Gastrocnemius medialis (tissue), 4 donors: ENCODE data around the gene IL21. TPM values are rescaled to one million over a fixed set of nuclear protein-coding genes. Genes with fewer than 3 reads are reported as not detected.
"Not testable (repeated sequence)": the region's sequence is repeated elsewhere in the genome, so short reads cannot be mapped to it uniquely, and the experiment has no call there.

ENCODE experiments used
- ATAC-seq, 2 donors: fragments of 150-250 bp; one replicate each; pipeline ENCODE4 v1.9.1; 2016
- DNase-seq, 2 donors: peaks; one replicate each; pipeline ENCODE4 v3.0.0-alpha.2; 2019
- H3K27ac ChIP-seq, 4 donors: fragments of 200-600 bp; sonication (generic); 1 replicate in 1 of 4; 2 replicates in 3 of 4; pipeline ENCODE4 v1.5.1; 2016 to 2018; ENCODE audit warnings: mild to moderate bottlenecking in 2 of 4, moderate library complexity in 1 of 4
- H3K27me3 ChIP-seq, 3 donors: fragments of 200-600 bp; sonication (generic) in 2 of 3; 1 replicate in 1 of 3; 2 replicates in 2 of 3; pipeline versions ENCODE4 v1.5.1 to v1.6.0; 2016 to 2019; ENCODE audit warnings: mild to moderate bottlenecking in 1 of 3, moderate library complexity in 1 of 3
- H3K36me3 ChIP-seq, 2 donors: fragments of 200-600 bp; sonication (generic) in 1 of 2; one replicate each; pipeline ENCODE4 v1.5.1; 2017 to 2018
- H3K4me1 ChIP-seq, 2 donors: fragments of 200-600 bp; sonication (generic) in 1 of 2; one replicate each; pipeline ENCODE4 v1.5.1; 2016 to 2017; ENCODE audit warnings: mild to moderate bottlenecking in 2 of 2
- H3K4me3 ChIP-seq, 4 donors: fragments of 200-600 bp; sonication (generic) in 3 of 4; 1 replicate in 1 of 4; 2 replicates in 3 of 4; pipeline ENCODE4 v1.5.1; 2016 to 2019; ENCODE audit warnings: mild to moderate bottlenecking in 2 of 4
- H3K9me3 ChIP-seq, 3 donors: fragments of 200-600 bp; sonication (generic) in 2 of 3; 1 replicate in 1 of 3; 2 replicates in 2 of 3; pipeline ENCODE4 v1.5.1; 2016 to 2019
- CTCF ChIP-seq, 5 experiments: fragments of 450-650 bp in 3 of 5; fragments of 200-600 bp in 2 of 5; sonication (generic) in 2 of 5; IDR thresholded peaks in 4 of 5; conservative IDR thresholded peaks in 1 of 5; 1 replicate in 4 of 5; 2 replicates in 1 of 5; pipeline ENCODE4 v1.5.1; 2016 to 2019; ENCODE audit warnings: antibody characterized with exemption in 5 of 5, mild to moderate bottlenecking in 3 of 5, moderate library complexity in 3 of 5
- POLR2A ChIP-seq, 2 donors: fragments of 450-650 bp; IDR thresholded peaks; one replicate each; pipeline ENCODE4 v1.6.1; 2017; ENCODE audit warnings: antibody characterized with exemption in 2 of 2, mild to moderate bottlenecking in 2 of 2, moderate library complexity in 2 of 2
- in situ Hi-C, 4 donors: fragments of 200-750 bp; cut with MboI; loops; one replicate each; pipeline versions ENCODE4 v1.15.0 to v1.8.0; 2017; ENCODE audit warnings: low sequenced_read_pairs in 4 of 4
- intact Hi-C: fragments of 100-400 bp; cut with DNase I; formaldehyde crosslinking; loops from one replicate; pipeline ENCODE4 v1.15.1; 2023; ENCODE audit warnings: low total_unique reads
- total RNA-seq, 4 donors: library from RNA; depleted of rRNA; stranded (reverse); fragments of >200 nt; gene quantifications; one replicate each; pipeline versions ENCODE4 v1.1.0 to v1.2.3, GENCODE V29; 2016

IL21 gene
- total RNA-seq, 4 donors from 2014 or later: not detected

DNA sequence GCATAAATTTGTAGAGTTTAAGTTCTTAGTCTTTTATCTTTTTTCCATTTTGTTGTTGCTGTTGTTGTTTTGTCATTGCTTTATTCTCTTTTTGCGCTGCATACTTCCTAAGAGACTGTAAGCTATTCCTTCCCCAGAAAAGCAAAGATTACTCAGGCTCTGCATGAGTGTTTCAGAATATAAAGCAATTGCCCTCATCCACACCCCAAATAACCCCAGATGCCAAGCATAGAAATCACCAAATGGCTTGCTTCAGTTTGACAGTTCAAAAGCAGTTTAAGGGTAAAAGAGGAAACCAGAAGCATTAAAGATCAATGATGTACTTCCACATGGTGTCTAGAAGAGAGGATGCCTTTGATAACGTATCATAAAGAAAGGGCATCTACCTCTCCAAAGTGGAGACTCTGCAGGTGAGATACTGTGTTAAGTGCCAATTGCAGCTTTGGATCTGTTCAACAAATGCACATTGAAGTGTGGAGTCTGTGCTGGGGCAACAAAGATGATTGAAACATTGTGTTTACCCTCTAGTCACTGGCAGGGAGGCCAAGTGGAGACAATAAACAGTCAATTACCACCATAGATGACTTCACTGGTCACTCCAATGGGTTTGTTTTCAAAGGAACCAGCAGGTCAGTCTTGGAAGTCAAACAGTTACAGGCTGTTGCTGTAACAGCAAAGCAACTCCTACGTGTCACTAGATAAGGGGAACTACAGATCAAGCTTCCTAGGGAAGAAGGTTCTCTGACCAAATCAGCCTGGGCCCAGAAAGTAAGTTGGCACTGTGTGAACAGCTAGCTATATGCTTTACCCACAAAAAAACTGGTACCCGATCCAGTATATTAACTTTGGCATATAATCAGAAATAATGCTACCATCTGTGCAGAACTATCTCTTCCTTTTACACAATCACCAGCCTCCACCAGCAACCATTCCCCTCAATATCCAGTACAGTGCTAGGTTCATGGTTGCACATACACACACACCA is 40.6 kb upstream of the IL21 start:
- Histone ChIP-seq H3K27ac (peak overlapping the region in 2 of 4 donors; percentile 2 to 15), H3K4me1 (peaks cover 12 to 13% of the 10 kb centered on the region in 2 donors), H3K36me3 (no peaks in the 10 kb centered on the region), H3K9me3 (no peaks in the 10 kb centered on the region), H3K4me3 (no peak overlapping the region), H3K27me3 (no peaks in the 10 kb centered on the region)
- ATAC-seq: no peak
- in situ Hi-C loops: no loop called here
- no peak for DNase-seq
- intact Hi-C loops: loop anchor here (5.0 kb wide), 1 partner anchor 59 kb away; no protein-coding TSS in a partner anchor
- no peak for TF ChIP-seq POLR2A (IDR thresholded peaks at IDR 0.05)
- TF ChIP-seq CTCF (IDR thresholded peaks at IDR 0.05 in 4 of 5, conservative IDR thresholded peaks at IDR 0.05 in 1 of 5): no peak

DNA sequence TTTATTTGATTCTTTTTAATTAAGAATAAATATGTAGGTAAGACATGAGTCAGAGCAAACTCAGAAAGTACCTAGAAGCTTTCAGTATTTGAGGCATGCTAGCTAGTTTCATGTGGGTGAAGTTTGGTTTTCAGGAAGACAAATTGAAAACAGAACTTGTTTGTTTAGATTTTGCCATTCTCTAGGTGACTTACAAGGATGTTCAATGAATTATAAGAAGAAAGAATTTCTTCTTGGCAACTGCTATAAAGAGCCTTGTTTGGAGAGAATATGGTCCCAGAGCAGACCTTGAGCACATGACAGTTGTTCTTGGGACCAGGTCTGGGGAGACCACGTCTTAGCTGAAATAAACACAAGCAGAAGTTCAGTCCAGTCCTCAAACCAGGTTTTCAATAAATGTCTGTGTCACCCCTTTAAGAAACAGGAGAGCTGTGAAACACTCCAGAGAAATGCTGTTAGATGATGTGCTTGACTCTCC is 38.0 kb upstream of the IL21 start:
- Histone ChIP-seq H3K9me3 (no peaks in the 10 kb centered on the region), H3K27ac (no peak overlapping the region), H3K4me1 (peaks cover 12 to 13% of the 10 kb centered on the region in 2 donors), H3K4me3 (no peak overlapping the region), H3K27me3 (no peaks in the 10 kb centered on the region), H3K36me3 (no peaks in the 10 kb centered on the region)
- in situ Hi-C loops (no loop called here), intact Hi-C loops (no loop called here)
- TF ChIP-seq CTCF (IDR thresholded peaks at IDR 0.05 in 4 of 5, conservative IDR thresholded peaks at IDR 0.05 in 1 of 5) (no peak), POLR2A (IDR thresholded peaks at IDR 0.05) (no peak)
- DNase-seq: no peak
- no peak for ATAC-seq

GRCh38 chr4:122658377-122658776 is 37.5 kb upstream of the IL21 start:
- intact Hi-C loops: no loop called here
- Histone ChIP-seq H3K27ac (no peak overlapping the region), H3K9me3 (no peaks in the 10 kb centered on the region), H3K4me1 (peaks cover 10 to 11% of the 10 kb centered on the region in 2 donors), H3K27me3 (no peaks in the 10 kb centered on the region), H3K4me3 (no peak overlapping the region), H3K36me3 (no peaks in the 10 kb centered on the region)
- DNase-seq (no peak), ATAC-seq (no peak)
- in situ Hi-C loops: no loop called here
- no peak for TF ChIP-seq CTCF (IDR thresholded peaks at IDR 0.05 in 4 of 5, conservative IDR thresholded peaks at IDR 0.05 in 1 of 5)
- TF ChIP-seq POLR2A (IDR thresholded peaks at IDR 0.05): no peak

- DNase-seq (no peak), ATAC-seq (no peak)
- H3K4me1 ChIP-seq: peaks cover 5% of the 10 kb centered on the region in 2 donors
- intact Hi-C loops (no loop called here), in situ Hi-C loops (no loop called here)
- TF ChIP-seq CTCF (IDR thresholded peaks at IDR 0.05 in 4 of 5, conservative IDR thresholded peaks at IDR 0.05 in 1 of 5) (no peak), POLR2A (IDR thresholded peaks at IDR 0.05) (no peak)
- no peaks in the 10 kb centered on the region for H3K27me3 ChIP-seq
- no peaks in the 10 kb centered on the region for H3K36me3 ChIP-seq
- H3K4me3 ChIP-seq: no peak overlapping the region
- no peak overlapping the region for H3K27ac ChIP-seq
- no peaks in the 10 kb centered on the region for H3K9me3 ChIP-seq
Observed at GRCh38 chr4:122657553-122657952, 36.7 kb upstream of the IL21 start.

DNA sequence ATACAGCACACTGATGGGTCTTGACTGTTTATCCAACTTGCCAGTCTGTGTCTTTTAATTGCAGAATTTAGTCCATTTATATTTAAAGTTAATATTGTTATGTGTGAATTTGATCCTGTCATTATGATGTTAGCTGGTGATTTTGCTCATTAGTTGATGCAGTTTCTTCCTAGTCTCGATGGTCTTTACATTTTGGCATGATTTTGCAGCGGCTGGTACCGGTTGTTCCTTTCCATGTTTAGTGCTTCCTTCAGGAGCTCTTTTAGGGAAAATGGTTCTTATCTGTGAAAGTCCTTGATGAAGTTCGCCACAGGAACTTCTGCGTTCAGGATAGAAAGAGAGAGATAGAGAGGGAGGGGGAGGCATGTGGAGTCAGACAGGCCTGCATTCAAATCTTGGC is 35.7 kb upstream of the IL21 start:
- H3K27me3 ChIP-seq, H3K9me3 ChIP-seq, in situ Hi-C loops, H3K36me3 ChIP-seq, H3K27ac ChIP-seq, DNase-seq, ATAC-seq, intact Hi-C loops, H3K4me3 ChIP-seq, H3K4me1 ChIP-seq: not testable (repeated sequence)
